Activated T-helper 1 cell treated with anti-CD3 and anti-CD28 coated beads, Interleukin-2, amount 50 U/mL, for 16 hours (primary cell): ENCODE results near the gene B2M.
"Not testable (repeated sequence)": the region's sequence is repeated elsewhere in the genome, so short reads cannot be mapped to it uniquely, and the experiment has no call there.

Experiments used
- DNase-seq, 2 donors: peaks; one replicate each; pipeline ENCODE4 v3.0.0-alpha.2; 2020; ENCODE audit warnings: low read depth in 1 of 2, low spot score in 1 of 2

B2M gene

GRCh38 chr15:44711096-44711742 lies at the start of gene B2M, which contains the start of gene PATL2:
TSS of gene B2M (plus strand) at chr15:44711517. CDS start at chr15:44711547, 30 bp downstream.
TSS of gene PATL2 (minus strand) at chr15:44711323. CDS start at chr15:44676490, 34,833 bp downstream.
- peak; percentile 92 to 95 for DNase-seq

- DNase-seq: no peak
These were observed 49.7 kb upstream of the B2M start for GRCh38 chr15:44661576-44661975.

GRCh38 chr15:44662478-44663409 lies 48.6 kb upstream of the B2M start:
- peak; percentile 72 to 75 for DNase-seq

GRCh38 chr15:44663410-44664308 lies 47.7 kb upstream of the B2M start, which contains the start of gene SPG11:
TSS of gene SPG11 (minus strand) at chr15:44663662. CDS start at chr15:44663647, 15 bp downstream.
- peak; percentile 90 to 92 for DNase-seq

- DNase-seq: no peak
These were observed 44.9 kb upstream of the B2M start for GRCh38 chr15:44666210-44667038.

GRCh38 chr15:44667039-44667360 lies 44.3 kb upstream of the B2M start:
- no peak for DNase-seq

GRCh38 chr15:44668921-44669320 lies 42.4 kb upstream of the B2M start:
- no peak for DNase-seq

GRCh38 chr15:44670087-44670950 lies 41.0 kb upstream of the B2M start:
- DNase-seq: no peak

- DNase-seq: no peak
These were observed 37.7 kb upstream of the B2M start for GRCh38 chr15:44673639-44674038.

- no peak for DNase-seq
These were observed 35.4 kb upstream of the B2M start for GRCh38 chr15:44675911-44676310.

- no peak for DNase-seq
These were observed 34.6 kb upstream of the B2M start for GRCh38 chr15:44676676-44677075.

GRCh38 chr15:44682211-44682610 lies 29.1 kb upstream of the B2M start:
- DNase-seq: no peak

- DNase-seq: peak; percentile 44 to 75
These were observed 28.3 kb upstream of the B2M start for GRCh38 chr15:44682809-44683682.

GRCh38 chr15:44689318-44689717 lies 22.0 kb upstream of the B2M start:
- DNase-seq: not testable (repeated sequence)

- DNase-seq: not testable (repeated sequence)
These were observed 21.1 kb upstream of the B2M start for GRCh38 chr15:44690245-44690644.

GRCh38 chr15:44692659-44693058 lies 18.7 kb upstream of the B2M start:
- DNase-seq: no peak

- no peak for DNase-seq
These were observed 16.9 kb upstream of the B2M start for GRCh38 chr15:44694416-44694815.

- DNase-seq: no peak
These were observed 16.0 kb upstream of the B2M start for GRCh38 chr15:44695294-44695693.
